Measurements from ENCODE around the gene ADO.

The ADO gene

DNA sequence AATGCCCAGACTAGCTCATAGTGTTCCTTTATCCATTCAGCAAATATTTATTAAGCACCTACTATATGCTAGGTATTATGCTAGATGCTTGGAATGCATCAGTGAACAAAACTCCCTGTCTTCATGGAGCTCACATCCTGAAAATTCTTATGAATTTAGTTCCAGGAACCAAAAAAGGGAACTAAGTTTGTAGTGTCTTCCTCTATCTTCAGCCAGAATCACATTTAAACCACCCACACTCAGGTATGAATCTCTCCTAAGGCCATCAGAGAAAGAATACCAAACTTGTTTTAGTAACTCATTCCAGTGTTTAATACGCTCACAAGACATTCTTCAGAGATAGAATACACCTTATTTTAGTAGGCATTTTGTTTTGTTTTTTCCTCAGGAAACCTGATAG, 21.8 kb downstream of the ADO start:
- no peak overlapping the region for H3K27ac ChIP-seq (ENCODE audit: low read length)
- no peaks in the 10 kb centered on the region for H3K4me1 ChIP-seq (ENCODE audit: control insufficient read depth, low read depth, low read length)
- no peaks in the 10 kb centered on the region for H3K27me3 ChIP-seq (ENCODE audit: control insufficient read depth, insufficient read depth, low read length)
- H3K9me3 ChIP-seq (ENCODE audit: control insufficient read depth, low read depth, low read length), result no peaks in the 10 kb centered on the region
- no peaks in the 10 kb centered on the region for H3K36me3 ChIP-seq (ENCODE audit: control insufficient read depth, low read depth, low read length)
- H3K9ac ChIP-seq (ENCODE audit: low read length), result no peak overlapping the region
- H3K4me3 ChIP-seq (ENCODE audit: low read length), result no peak overlapping the region

DNA sequence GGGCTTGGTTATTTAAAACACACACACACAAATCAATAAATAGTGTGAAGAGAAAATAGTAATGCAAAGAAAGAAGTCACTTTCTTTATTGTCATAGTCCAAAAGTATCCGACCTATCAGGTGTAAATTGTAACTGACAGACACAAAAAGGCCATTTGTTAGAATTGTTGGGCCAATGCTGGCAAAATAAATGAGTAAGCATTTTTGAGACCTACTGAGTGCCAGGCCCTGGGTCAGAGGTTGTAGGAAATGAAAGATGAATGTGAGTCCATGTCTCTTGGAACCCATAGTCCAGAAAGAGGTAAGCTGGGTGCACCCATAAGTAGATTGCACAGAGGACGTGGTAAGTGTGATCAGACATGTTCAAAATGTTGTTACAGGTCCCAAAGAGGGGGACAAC, 25.1 kb downstream of the ADO start:
- Histone ChIP-seq H3K9me3 (ENCODE audit: control insufficient read depth, low read depth, low read length) (no peaks in the 10 kb centered on the region), H3K9ac (ENCODE audit: low read length) (no peak overlapping the region), H3K4me1 (ENCODE audit: control insufficient read depth, low read depth, low read length) (no peaks in the 10 kb centered on the region), H3K27me3 (ENCODE audit: control insufficient read depth, insufficient read depth, low read length) (no peaks in the 10 kb centered on the region), H3K27ac (ENCODE audit: low read length) (no peak overlapping the region), H3K4me3 (ENCODE audit: low read length) (no peak overlapping the region), H3K36me3 (ENCODE audit: control insufficient read depth, low read depth, low read length) (no peaks in the 10 kb centered on the region)

- Histone ChIP-seq H3K4me1 (ENCODE audit: control insufficient read depth, low read depth, low read length) (no peaks in the 10 kb centered on the region), H3K9ac (ENCODE audit: low read length) (no peak overlapping the region), H3K36me3 (ENCODE audit: control insufficient read depth, low read depth, low read length) (no peaks in the 10 kb centered on the region), H3K27me3 (ENCODE audit: control insufficient read depth, insufficient read depth, low read length) (no peaks in the 10 kb centered on the region), H3K9me3 (ENCODE audit: control insufficient read depth, low read depth, low read length) (no peaks in the 10 kb centered on the region), H3K27ac (ENCODE audit: low read length) (no peak overlapping the region), H3K4me3 (ENCODE audit: low read length) (no peak overlapping the region)
Observed at GRCh38 chr10:62830679-62831078, 26.2 kb downstream of the ADO start.

GRCh38 chr10:62831346-62831745, 26.8 kb downstream of the ADO start:
- no peak overlapping the region for H3K4me3 ChIP-seq (ENCODE audit: low read length)
- no peaks in the 10 kb centered on the region for H3K4me1 ChIP-seq (ENCODE audit: control insufficient read depth, low read depth, low read length)
- no peaks in the 10 kb centered on the region for H3K9me3 ChIP-seq (ENCODE audit: control insufficient read depth, low read depth, low read length)
- H3K36me3 ChIP-seq (ENCODE audit: control insufficient read depth, low read depth, low read length), result no peaks in the 10 kb centered on the region
- no peak overlapping the region for H3K9ac ChIP-seq (ENCODE audit: low read length)
- no peaks in the 10 kb centered on the region for H3K27me3 ChIP-seq (ENCODE audit: control insufficient read depth, insufficient read depth, low read length)
- no peak overlapping the region for H3K27ac ChIP-seq (ENCODE audit: low read length)

GRCh38 chr10:62839590-62839989, 35.1 kb downstream of the ADO start:
- Histone ChIP-seq H3K27ac (ENCODE audit: low read length) (no peak overlapping the region), H3K36me3 (ENCODE audit: control insufficient read depth, low read depth, low read length) (no peaks in the 10 kb centered on the region), H3K4me3 (ENCODE audit: low read length) (no peak overlapping the region), H3K4me1 (ENCODE audit: control insufficient read depth, low read depth, low read length) (no peaks in the 10 kb centered on the region), H3K27me3 (ENCODE audit: control insufficient read depth, insufficient read depth, low read length) (no peaks in the 10 kb centered on the region), H3K9ac (ENCODE audit: low read length) (no peak overlapping the region), H3K9me3 (ENCODE audit: control insufficient read depth, low read depth, low read length) (no peaks in the 10 kb centered on the region)

- no peaks in the 10 kb centered on the region for H3K9me3 ChIP-seq (ENCODE audit: control insufficient read depth, low read depth, low read length)
- H3K4me1 ChIP-seq (ENCODE audit: control insufficient read depth, low read depth, low read length), result no peaks in the 10 kb centered on the region
- H3K27ac ChIP-seq (ENCODE audit: low read length), result no peak overlapping the region
- no peaks in the 10 kb centered on the region for H3K27me3 ChIP-seq (ENCODE audit: control insufficient read depth, insufficient read depth, low read length)
- no peak overlapping the region for H3K9ac ChIP-seq (ENCODE audit: low read length)
- H3K4me3 ChIP-seq (ENCODE audit: low read length), result no peak overlapping the region
- H3K36me3 ChIP-seq (ENCODE audit: control insufficient read depth, low read depth, low read length), result no peaks in the 10 kb centered on the region
Observed at GRCh38 chr10:62842983-62843382, 38.5 kb downstream of the ADO start.

- no peak overlapping the region for H3K9ac ChIP-seq (ENCODE audit: low read length)
- no peak overlapping the region for H3K27ac ChIP-seq (ENCODE audit: low read length)
- H3K36me3 ChIP-seq (ENCODE audit: control insufficient read depth, low read depth, low read length), result no peaks in the 10 kb centered on the region
- no peak overlapping the region for H3K4me3 ChIP-seq (ENCODE audit: low read length)
- H3K27me3 ChIP-seq (ENCODE audit: control insufficient read depth, insufficient read depth, low read length), result no peaks in the 10 kb centered on the region
- no peaks in the 10 kb centered on the region for H3K4me1 ChIP-seq (ENCODE audit: control insufficient read depth, low read depth, low read length)
- no peaks in the 10 kb centered on the region for H3K9me3 ChIP-seq (ENCODE audit: control insufficient read depth, low read depth, low read length)
Observed at GRCh38 chr10:62843600-62843999, 39.1 kb downstream of the ADO start.

- Histone ChIP-seq H3K27ac (ENCODE audit: low read length) (no peak overlapping the region), H3K4me3 (ENCODE audit: low read length) (no peak overlapping the region)
Observed at GRCh38 chr10:62844280-62845011, 39.9 kb downstream of the ADO start.

DNA sequence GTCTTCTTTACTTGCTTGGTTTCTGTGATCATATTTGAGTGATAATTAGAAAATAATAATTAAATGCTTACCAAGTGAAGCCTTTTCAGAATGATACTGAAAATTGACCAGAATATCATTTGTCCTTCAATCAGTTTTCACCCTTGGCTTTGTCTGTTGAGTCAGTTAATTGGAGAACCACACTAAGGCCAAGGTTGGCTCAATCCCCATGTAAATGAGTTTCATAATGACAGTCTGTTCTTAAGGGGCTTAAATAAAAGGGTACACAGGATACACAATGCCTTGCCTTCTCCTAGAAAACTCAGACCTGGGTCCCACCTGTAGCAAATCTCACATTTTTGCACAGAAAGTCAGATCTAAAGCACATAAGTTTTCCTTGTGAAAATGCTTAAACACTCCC, 42.9 kb downstream of the ADO start:
- Histone ChIP-seq H3K4me3 (ENCODE audit: low read length) (no peak overlapping the region), H3K27ac (ENCODE audit: low read length) (no peak overlapping the region), H3K4me1 (ENCODE audit: control insufficient read depth, low read depth, low read length) (no peaks in the 10 kb centered on the region), H3K9ac (ENCODE audit: low read length) (no peak overlapping the region), H3K9me3 (ENCODE audit: control insufficient read depth, low read depth, low read length) (no peaks in the 10 kb centered on the region), H3K27me3 (ENCODE audit: control insufficient read depth, insufficient read depth, low read length) (no peaks in the 10 kb centered on the region), H3K36me3 (ENCODE audit: control insufficient read depth, low read depth, low read length) (no peaks in the 10 kb centered on the region)

More at GRCh38 chr10:62844280-62845011, 39.9 kb downstream of the ADO start:
- no peaks in the 10 kb centered on the region for H3K4me1 ChIP-seq (ENCODE audit: control insufficient read depth, low read depth, low read length)
- H3K27me3 ChIP-seq (ENCODE audit: control insufficient read depth, insufficient read depth, low read length), result no peaks in the 10 kb centered on the region
- no peak overlapping the region for H3K9ac ChIP-seq (ENCODE audit: low read length)
- H3K36me3 ChIP-seq (ENCODE audit: control insufficient read depth, low read depth, low read length), result no peaks in the 10 kb centered on the region
- no peaks in the 10 kb centered on the region for H3K9me3 ChIP-seq (ENCODE audit: control insufficient read depth, low read depth, low read length)

DNA sequence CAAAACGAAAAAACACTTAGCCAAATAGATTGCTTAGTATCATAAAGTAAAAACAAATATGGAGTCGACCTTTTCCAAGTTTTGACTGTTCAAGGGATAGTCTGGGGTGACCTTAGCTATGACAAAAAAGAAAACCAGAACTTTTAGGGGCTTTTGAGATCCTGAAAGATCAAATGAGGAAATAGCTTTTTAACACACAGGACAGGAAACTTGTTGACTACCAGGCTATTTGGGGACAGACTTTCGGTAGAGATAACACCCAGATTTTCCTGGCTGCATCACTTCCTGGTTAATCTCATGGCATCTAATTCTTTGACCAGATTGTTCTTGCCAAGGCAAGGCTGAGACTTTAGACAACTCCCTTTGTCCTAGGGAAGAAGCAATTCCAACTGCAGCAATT, 46.1 kb downstream of the ADO start:
- Histone ChIP-seq H3K27me3 (ENCODE audit: control insufficient read depth, insufficient read depth, low read length) (no peaks in the 10 kb centered on the region), H3K27ac (ENCODE audit: low read length) (no peak overlapping the region), H3K4me3 (ENCODE audit: low read length) (no peak overlapping the region), H3K4me1 (ENCODE audit: control insufficient read depth, low read depth, low read length) (no peaks in the 10 kb centered on the region), H3K9ac (ENCODE audit: low read length) (no peak overlapping the region), H3K36me3 (ENCODE audit: control insufficient read depth, low read depth, low read length) (no peaks in the 10 kb centered on the region), H3K9me3 (ENCODE audit: control insufficient read depth, low read depth, low read length) (no peaks in the 10 kb centered on the region)

GRCh38 chr10:62851442-62851841, 46.9 kb downstream of the ADO start:
- H3K4me1 ChIP-seq (ENCODE audit: control insufficient read depth, low read depth, low read length), result no peaks in the 10 kb centered on the region
- no peak overlapping the region for H3K9ac ChIP-seq (ENCODE audit: low read length)
- no peak overlapping the region for H3K4me3 ChIP-seq (ENCODE audit: low read length)
- no peaks in the 10 kb centered on the region for H3K36me3 ChIP-seq (ENCODE audit: control insufficient read depth, low read depth, low read length)
- no peaks in the 10 kb centered on the region for H3K27me3 ChIP-seq (ENCODE audit: control insufficient read depth, insufficient read depth, low read length)
- H3K9me3 ChIP-seq (ENCODE audit: control insufficient read depth, low read depth, low read length), result no peaks in the 10 kb centered on the region
- H3K27ac ChIP-seq (ENCODE audit: low read length), result no peak overlapping the region

DNA sequence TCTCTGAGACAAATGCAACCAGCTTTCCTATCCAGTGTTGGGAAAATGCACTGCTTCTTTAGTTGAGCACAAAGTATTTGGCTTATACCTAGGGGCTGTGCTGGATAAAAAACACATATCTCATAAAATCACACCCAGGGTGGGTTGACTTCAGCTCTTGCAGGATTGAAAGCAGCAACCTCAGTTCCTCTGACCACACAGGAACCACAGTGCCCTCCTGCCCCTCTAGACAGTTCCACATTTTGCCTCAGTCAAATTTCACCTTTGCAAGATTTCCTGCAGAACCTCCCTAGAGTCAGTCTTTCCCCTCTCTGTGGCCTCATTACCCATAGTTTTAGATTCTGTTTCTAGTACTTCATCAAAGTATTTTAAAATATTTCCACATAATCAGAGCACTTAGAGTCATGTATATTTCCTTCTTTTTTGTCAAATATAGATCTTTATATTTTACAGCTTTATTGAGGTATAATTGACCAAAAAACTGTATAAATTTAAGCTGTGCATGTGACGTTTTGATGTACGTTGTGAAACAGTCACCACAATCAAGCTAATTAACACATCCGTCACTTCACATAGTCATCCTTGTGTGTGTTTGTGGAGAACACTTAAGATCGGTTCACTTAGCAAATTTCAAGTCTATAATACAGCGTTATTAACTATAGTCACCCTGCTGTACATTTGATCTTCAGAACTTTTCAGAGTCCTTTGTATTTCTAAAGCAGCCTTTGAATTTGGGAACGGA, 48.6 kb downstream of the ADO start:
- no peaks in the 10 kb centered on the region for H3K27me3 ChIP-seq (ENCODE audit: control insufficient read depth, insufficient read depth, low read length)
- no peak overlapping the region for H3K4me3 ChIP-seq (ENCODE audit: low read length)
- no peak overlapping the region for H3K27ac ChIP-seq (ENCODE audit: low read length)
- H3K9ac ChIP-seq (ENCODE audit: low read length), result no peak overlapping the region
- H3K4me1 ChIP-seq (ENCODE audit: control insufficient read depth, low read depth, low read length), result no peaks in the 10 kb centered on the region
- no peaks in the 10 kb centered on the region for H3K9me3 ChIP-seq (ENCODE audit: control insufficient read depth, low read depth, low read length)
- H3K36me3 ChIP-seq (ENCODE audit: control insufficient read depth, low read depth, low read length), result no peaks in the 10 kb centered on the region
